Germinal center (tissue), 1 donor: ENCODE results near the gene EDDM13.
"Not testable (repeated sequence)": the region's sequence is repeated elsewhere in the genome, so short reads cannot be mapped to it uniquely, and the experiment has no call there.

Experiments
- DNase-seq: peaks from one replicate; pipeline ENCODE4 v3.0.0; 2012; ENCODE audit warnings: mixed read lengths, low spot score

The EDDM13 gene

DNA sequence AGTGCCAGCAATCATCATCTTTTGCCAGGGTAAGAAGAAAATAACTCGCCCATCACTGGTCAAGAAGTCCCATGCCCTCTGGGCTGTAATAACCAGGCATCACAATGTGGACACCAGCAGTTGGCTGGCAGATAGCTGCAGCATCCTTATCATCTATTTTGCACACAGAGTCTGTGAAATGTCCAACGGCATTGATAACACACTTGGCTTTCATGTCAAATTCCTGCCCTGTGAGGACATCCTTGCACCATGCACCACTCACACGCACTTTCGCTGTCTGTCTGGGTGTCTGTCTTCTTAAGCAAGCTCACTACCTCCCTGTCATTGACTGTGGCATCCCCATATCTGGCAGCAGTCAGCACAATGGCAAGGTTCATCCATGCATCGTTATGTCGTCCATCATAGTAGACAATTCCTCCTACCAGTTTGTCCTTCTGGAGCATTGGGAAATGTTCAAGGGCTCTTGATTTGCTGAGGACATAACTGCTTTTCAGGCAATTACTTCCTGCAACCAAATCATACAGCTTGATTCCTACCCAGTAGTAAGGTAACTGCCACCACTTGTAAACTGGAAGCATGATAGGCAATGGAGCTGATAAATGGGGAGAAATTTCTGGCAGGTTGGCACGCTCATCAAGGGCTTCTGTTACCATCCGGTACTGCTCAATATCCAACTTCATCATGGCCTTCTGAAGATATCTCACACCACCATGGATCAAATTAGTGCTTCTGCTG lies 48.9 kb downstream of the EDDM13 start:
- DNase-seq = no peak

DNA sequence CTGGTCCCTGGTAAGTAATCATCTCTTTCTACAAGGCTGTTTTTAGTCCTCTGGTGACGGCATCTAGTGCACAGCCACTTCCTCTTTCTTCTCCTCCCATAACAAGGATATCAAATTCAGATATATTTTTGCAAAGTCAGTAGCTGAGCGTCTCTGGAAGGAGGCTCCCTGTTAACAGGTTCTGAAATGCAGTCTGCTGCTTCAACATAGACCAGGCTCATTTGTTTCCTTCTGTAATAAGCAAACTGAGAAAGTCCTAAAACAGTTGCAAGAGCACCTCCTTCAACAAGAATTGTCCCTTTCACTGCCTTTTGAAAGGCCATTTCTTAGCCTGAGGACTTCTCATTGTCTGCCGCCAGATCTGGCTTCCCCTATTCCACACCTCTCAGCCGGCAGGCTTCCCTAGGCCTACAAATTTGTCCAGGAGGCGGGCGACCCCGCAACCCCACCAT lies 49.5 kb downstream of the EDDM13 start:
- peak; percentile 45 for DNase-seq

- DNase-seq = no peak
Measured at GRCh38 chr19:56324436-56324835, 51.9 kb downstream of the EDDM13 start.

GRCh38 chr19:56332695-56333094 lies 60.1 kb downstream of the EDDM13 start:
- DNase-seq = no peak

GRCh38 chr19:56333506-56333905 lies 61.0 kb downstream of the EDDM13 start:
- peak; percentile 50 for DNase-seq

GRCh38 chr19:56335371-56335770 lies 62.8 kb downstream of the EDDM13 start:
- not testable (repeated sequence) for DNase-seq

DNA sequence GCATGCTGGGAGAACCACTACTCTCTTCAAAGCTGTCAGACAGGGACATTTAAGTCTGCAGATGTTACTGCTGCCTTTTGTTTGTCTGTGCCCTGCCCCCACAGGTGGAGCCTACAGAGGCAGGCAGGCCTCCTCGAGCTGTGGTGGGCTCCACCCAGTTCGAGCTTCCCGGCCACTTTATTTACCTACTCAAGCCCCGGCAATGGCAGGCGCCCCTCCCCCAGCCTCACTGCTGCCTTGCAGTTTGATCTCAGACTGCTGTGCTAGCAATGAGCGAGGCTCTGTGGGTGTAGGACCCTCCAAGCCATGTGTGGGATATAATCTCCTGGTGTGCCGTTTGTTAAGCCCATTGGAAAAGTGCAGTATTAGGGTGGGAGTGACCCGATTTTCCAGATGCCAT lies 64.5 kb downstream of the EDDM13 start:
- not testable (repeated sequence) for DNase-seq

DNA sequence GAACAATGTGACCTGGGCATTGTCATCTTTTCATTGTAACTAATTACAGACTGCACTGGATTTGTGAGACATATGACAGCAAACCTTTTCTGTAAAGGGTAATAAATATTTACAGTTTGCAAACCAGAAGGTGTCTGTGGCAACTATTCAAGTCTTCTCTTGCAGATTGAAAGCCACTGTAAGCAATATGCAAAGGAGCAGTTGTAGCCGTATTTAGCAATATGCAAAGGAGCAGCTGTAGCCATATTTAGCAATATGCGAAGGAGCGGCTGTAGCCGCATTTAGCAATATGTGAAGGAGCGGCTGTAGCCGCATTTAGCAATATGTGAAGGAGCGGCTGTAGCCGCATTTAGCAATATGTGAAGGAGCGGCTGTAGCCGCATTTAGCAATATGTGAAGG lies 66.5 kb downstream of the EDDM13 start:
- DNase-seq = not testable (repeated sequence)

DNA sequence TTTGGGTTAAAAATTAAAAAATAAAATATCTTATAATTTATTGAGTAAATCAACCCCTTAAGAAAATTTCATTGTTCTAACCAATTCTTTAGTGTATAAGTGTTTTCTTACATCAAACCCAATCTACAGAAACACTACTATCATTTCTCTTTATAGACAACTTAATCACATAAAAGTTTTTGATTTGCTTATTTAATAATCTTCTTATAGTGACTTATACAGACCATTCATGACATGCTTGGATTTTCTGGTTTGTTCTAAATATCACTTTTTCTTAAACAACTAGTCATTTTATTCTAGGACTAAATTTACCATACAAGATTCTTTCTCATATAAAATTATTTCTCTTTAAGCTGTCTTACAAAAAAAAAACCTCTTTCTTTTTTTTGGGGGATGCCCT lies 69.4 kb downstream of the EDDM13 start:
- DNase-seq = no peak

GRCh38 chr19:56347163-56347778 lies 74.7 kb downstream of the EDDM13 start:
- no peak for DNase-seq

- no peak for DNase-seq
Measured at GRCh38 chr19:56348289-56348877, 75.8 kb downstream of the EDDM13 start.

DNA sequence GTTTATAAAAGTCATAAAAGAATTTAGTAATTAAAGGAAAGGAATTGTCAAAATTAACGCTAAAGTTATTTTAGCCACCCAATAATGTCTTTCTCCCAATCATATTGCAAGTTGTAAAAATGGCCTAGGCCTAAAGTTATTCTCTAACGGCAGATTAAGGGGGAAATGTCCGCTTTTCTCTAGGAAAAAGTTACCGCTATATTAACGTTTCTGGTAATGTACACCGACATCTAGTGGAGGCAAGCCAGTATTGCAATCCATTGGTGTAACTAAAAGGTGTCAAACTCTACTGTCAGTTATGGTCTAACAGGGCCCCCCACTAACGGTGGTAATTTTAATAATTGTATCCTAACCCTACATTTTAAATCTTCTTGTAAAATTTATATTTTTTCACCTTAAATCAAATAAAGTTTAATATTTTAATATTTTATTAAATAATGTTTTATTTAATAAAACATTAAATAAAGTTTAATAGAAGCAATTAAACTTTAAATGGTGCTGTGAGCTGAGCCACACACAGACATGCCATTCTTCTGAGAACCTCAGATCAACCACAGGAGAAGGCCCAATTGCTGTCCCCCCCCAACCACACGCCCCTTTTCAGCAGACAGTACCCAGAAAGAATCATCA lies 78.0 kb downstream of the EDDM13 start:
- peak; percentile 34 for DNase-seq

GRCh38 chr19:56351208-56351607 lies 78.7 kb downstream of the EDDM13 start:
- no peak for DNase-seq

GRCh38 chr19:56355517-56355916 lies 83.0 kb downstream of the EDDM13 start:
- no peak for DNase-seq

GRCh38 chr19:56356944-56357343 lies 84.4 kb downstream of the EDDM13 start:
- DNase-seq = no peak
